ENCODE data around the gene TTC7B.
"Not testable (repeated sequence)": the region's sequence is repeated elsewhere in the genome, so short reads cannot be mapped to it uniquely, and the experiment has no call there.

- TF ChIP-seq GABPA (IDR thresholded peaks at IDR 0.05; ENCODE audit: low read depth); CTCF (IDR thresholded peaks at IDR 0.05; ENCODE audit: insufficient read depth, low read length); POLR2AphosphoS5 (IDR thresholded peaks at IDR 0.05; ENCODE audit: low read depth); REST (IDR thresholded peaks at IDR 0.05; ENCODE audit: insufficient replicate concordance, low read depth); SPI1 (IDR thresholded peaks at IDR 0.05; ENCODE audit: borderline replicate concordance, low read depth): not testable (repeated sequence)
Observed at GRCh38 chr14:90823542-90823941, 7.3 kb upstream of the TTC7B start.

Measured in HL-60 (cell line).